ENCODE data around the gene TWIST2. TPM values are rescaled to one million over a fixed set of nuclear protein-coding genes. Genes with fewer than 3 reads are reported as not detected.

The TWIST2 gene
- polyA plus RNA-seq, 3 donors, result 0.43 to 0.49 (median 0.43) TPM

GRCh38 chr2:238924032-238924431, 76.1 kb downstream of the TWIST2 start:
- Histone ChIP-seq H3K4me2 (replicated peaks; ENCODE audit: extremely low read depth, low read length, poor library complexity, severe bottlenecking) (no peak overlapping the region), H3K79me2 (ENCODE audit: insufficient read depth, low read length) (no peaks in the 10 kb centered on the region), H3K9me3 (replicated peaks in 1 of 2; ENCODE audit: control insufficient read depth in 1 of 2, insufficient read depth in 1 of 2, low read length in 2 of 2) (no peaks in the 10 kb centered on the region), H3K9ac (ENCODE audit: insufficient read depth, low read length, poor library complexity, severe bottlenecking) (no peak overlapping the region), H3K27me3 (ENCODE audit: control insufficient read depth in 2 of 2, insufficient read depth in 2 of 2, low read length in 2 of 2) (no peaks in the 10 kb centered on the region), H3K4me3 (replicated peaks in 1 of 3; ENCODE audit: low read depth in 2 of 3, low read length in 3 of 3) (no peak overlapping the region), H3K36me3 (replicated peaks in 1 of 2; ENCODE audit: control insufficient read depth in 1 of 2, insufficient read depth in 2 of 2, low read length in 2 of 2) (no peaks in the 10 kb centered on the region), H4K20me1 (ENCODE audit: insufficient read depth, low read length) (no peaks in the 10 kb centered on the region), H3K27ac (ENCODE audit: low read depth in 1 of 2, low read length in 2 of 2) (no peak overlapping the region), H3K4me1 (ENCODE audit: control insufficient read depth in 1 of 2, insufficient read depth in 2 of 2, low read length in 2 of 2) (no peaks in the 10 kb centered on the region), H2AFZ (ENCODE audit: insufficient read depth, low read depth, low read length, poor library complexity, severe bottlenecking) (no peak overlapping the region)
- Mint-ChIP-seq H3K4me1 (no peaks in the 10 kb centered on the region), H3K36me3 (no peaks in the 10 kb centered on the region), H3K27me3 (ENCODE audit: low read depth in 3 of 3) (peaks cover 12 to 14% (median 13%) of the 10 kb centered on the region in 3 donors), H3K4me3 (no peak overlapping the region), H3K9me3 (no peaks in the 10 kb centered on the region), H3K27ac (no peak overlapping the region)
- no peak for TF ChIP-seq CTCF (IDR thresholded peaks at IDR 0.05)
- WGBS (ENCODE audit: insufficient coverage), result 85% methylated on average over 13 of the region's 14 CpGs
- intact Hi-C loops (cut with micrococcal nuclease), result no loop called here
- DNase-seq, result no peak

- TF ChIP-seq CTCF (IDR thresholded peaks at IDR 0.05), result no peak
- Histone ChIP-seq H3K9ac (ENCODE audit: insufficient read depth, low read length, poor library complexity, severe bottlenecking) (no peak overlapping the region), H3K4me3 (replicated peaks in 1 of 3; ENCODE audit: low read depth in 2 of 3, low read length in 3 of 3) (no peak overlapping the region), H2AFZ (ENCODE audit: insufficient read depth, low read depth, low read length, poor library complexity, severe bottlenecking) (no peak overlapping the region), H3K27me3 (ENCODE audit: control insufficient read depth in 2 of 2, insufficient read depth in 2 of 2, low read length in 2 of 2) (no peaks in the 10 kb centered on the region), H3K36me3 (replicated peaks in 1 of 2; ENCODE audit: control insufficient read depth in 1 of 2, insufficient read depth in 2 of 2, low read length in 2 of 2) (no peaks in the 10 kb centered on the region), H3K79me2 (ENCODE audit: insufficient read depth, low read length) (no peaks in the 10 kb centered on the region), H3K9me3 (replicated peaks in 1 of 2; ENCODE audit: control insufficient read depth in 1 of 2, insufficient read depth in 1 of 2, low read length in 2 of 2) (no peaks in the 10 kb centered on the region), H4K20me1 (ENCODE audit: insufficient read depth, low read length) (no peaks in the 10 kb centered on the region), H3K4me1 (ENCODE audit: control insufficient read depth in 1 of 2, insufficient read depth in 2 of 2, low read length in 2 of 2) (no peaks in the 10 kb centered on the region), H3K27ac (ENCODE audit: low read depth in 1 of 2, low read length in 2 of 2) (no peak overlapping the region), H3K4me2 (replicated peaks; ENCODE audit: extremely low read depth, low read length, poor library complexity, severe bottlenecking) (no peak overlapping the region)
- no peaks in the 10 kb centered on the region for H3K36me3 Mint-ChIP-seq
- no peaks in the 10 kb centered on the region for H3K4me1 Mint-ChIP-seq
- intact Hi-C loops (cut with micrococcal nuclease), result no loop called here
- peaks cover 12 to 16% (median 13%) of the 10 kb centered on the region in 3 donors for H3K27me3 Mint-ChIP-seq (ENCODE audit: low read depth in 3 of 3)
- H3K9me3 Mint-ChIP-seq, result no peaks in the 10 kb centered on the region
- 87% methylated on average over 13 of the region's 13 CpGs for WGBS (ENCODE audit: insufficient coverage)
- H3K27ac Mint-ChIP-seq, result no peak overlapping the region
- DNase-seq, result no peak
- no peak overlapping the region for H3K4me3 Mint-ChIP-seq
These were observed 76.9 kb downstream of the TWIST2 start for GRCh38 chr2:238924796-238925195.

All from CD14-positive monocyte (primary cell).